HepG2 (cell line): ENCODE results near the gene UTRN. TPM values are rescaled to one million over a fixed set of nuclear protein-coding genes. Genes with fewer than 3 reads are reported as not detected.
A peak's percentile ranks its signal among the peaks of the same experiment; 100 is the strongest.

ENCODE experiments used
- AKAP8 ChIP-seq: sonication (generic); formaldehyde crosslinking; IDR thresholded peaks from 2 replicates; pipeline ENCODE4 v1.5.1; 2020; ENCODE audit warnings: mild to moderate bottlenecking, missing genetic modification reagents
- FOXP1 ChIP-seq, 2 experiments: fragments of 450-650 bp in 1 of 2; IDR thresholded peaks; 2 replicates each; pipeline ENCODE4 v1.6.1; 2017 to 2018; ENCODE audit warnings: antibody characterized with exemption in 1 of 2
- IKZF4 ChIP-seq: sonication (generic); formaldehyde crosslinking; IDR thresholded peaks from 2 replicates; pipeline ENCODE4 v1.5.1; 2020; ENCODE audit warnings: borderline replicate concordance, mild to moderate bottlenecking, low read depth, missing genetic modification reagents; ENCODE audit errors: not compliant biosample characterization
- KDM2A ChIP-seq: sonication (generic); formaldehyde crosslinking; IDR thresholded peaks from 2 replicates; pipeline ENCODE4 v1.4.0; 2020; ENCODE audit warnings: low read depth, missing genetic modification reagents, borderline replicate concordance
- PATZ1 ChIP-seq: sonication (generic); formaldehyde crosslinking; IDR thresholded peaks from 2 replicates; pipeline ENCODE4 v1.4.0; 2020; ENCODE audit warnings: missing genetic modification reagents
- RXRA ChIP-seq: sonication (generic); formaldehyde crosslinking; IDR thresholded peaks from 2 replicates; pipeline ENCODE4 v1.5.1; 2020; ENCODE audit warnings: missing genetic modification reagents
- SSRP1 ChIP-seq: IDR thresholded peaks from 2 replicates; pipeline ENCODE4 v1.6.1; 2016; ENCODE audit warnings: control low read depth
- TEAD3 ChIP-seq: optimal IDR thresholded peaks from 2 replicates; pipeline ENCODE3; 2016; ENCODE audit warnings: borderline replicate concordance
- ZFP82 ChIP-seq: sonication (generic); formaldehyde crosslinking; IDR thresholded peaks from 2 replicates; pipeline ENCODE4 v1.5.1; 2020; ENCODE audit warnings: mild to moderate bottlenecking, missing genetic modification reagents, borderline replicate concordance
- ZNF225 ChIP-seq: sonication (generic); formaldehyde crosslinking; IDR thresholded peaks from 2 replicates; pipeline ENCODE4 v1.4.0; 2020; ENCODE audit warnings: mild to moderate bottlenecking, missing genetic modification reagents
- ZNF326 ChIP-seq: sonication (generic); formaldehyde crosslinking; IDR thresholded peaks from 2 replicates; pipeline ENCODE4 v1.4.0; 2020; ENCODE audit warnings: missing genetic modification reagents, borderline replicate concordance
- ZNF432 ChIP-seq: sonication (generic); formaldehyde crosslinking; IDR thresholded peaks from 2 replicates; pipeline ENCODE4 v1.5.0; 2020; ENCODE audit warnings: missing genetic modification reagents, mild to moderate bottlenecking, borderline replicate concordance
- ZNF703 ChIP-seq: sonication (generic); formaldehyde crosslinking; IDR thresholded peaks from 2 replicates; pipeline ENCODE4 v1.5.1; 2020; ENCODE audit warnings: missing genetic modification reagents, mild to moderate bottlenecking, moderate library complexity, borderline replicate concordance
- polyA plus RNA-seq, 8 experiments: library from polyadenylated mRNA; depleted of rRNA in 3 of 8; stranded (reverse) in 7 of 8; unstranded in 1 of 8; fragments of >200 nt; fragmentation: Illumina TruSeq in 4 of 8; extraction: Trizol in 4 of 8; gene quantifications; 2 replicates each; pipeline versions ENCODE4 v1.2.1 to v1.2.3, GENCODE V29; 2011 to 2016; ENCODE audit warnings: low read depth in 4 of 8, missing spikeins in 1 of 8, mixed read lengths in 1 of 8; ENCODE audit not compliant: insufficient read depth in 1 of 8
- total RNA-seq, 5 experiments: library from RNA; depleted of rRNA; stranded (reverse); fragments of >200 nt; fragmentation: Illumina TruSeq; extraction: Trizol; gene quantifications; 2 replicates each; pipeline ENCODE4 v1.2.3, GENCODE V29; 2016; ENCODE audit warnings: low read depth in 1 of 5
- TF ChIP-seq, protein P1 (sequence below): sonication (generic); formaldehyde crosslinking; IDR thresholded peaks from 2 replicates; pipeline ENCODE4 v1.8.0; 2022; ENCODE audit warnings: mild to moderate bottlenecking, missing genetic modification reagents, moderate library complexity
- TF ChIP-seq, protein P2 (sequence below): sonication (generic); formaldehyde crosslinking; IDR thresholded peaks from 2 replicates; pipeline ENCODE4 v1.5.0; 2020; ENCODE audit warnings: mild to moderate bottlenecking, missing genetic modification reagents, borderline replicate concordance

The UTRN gene
- total and polyA plus RNA-seq, 2 of the 13 experiments (the other 11 are each of a cell fraction or from before 2014, with no cell fraction given): 102 to 116 TPM

DNA sequence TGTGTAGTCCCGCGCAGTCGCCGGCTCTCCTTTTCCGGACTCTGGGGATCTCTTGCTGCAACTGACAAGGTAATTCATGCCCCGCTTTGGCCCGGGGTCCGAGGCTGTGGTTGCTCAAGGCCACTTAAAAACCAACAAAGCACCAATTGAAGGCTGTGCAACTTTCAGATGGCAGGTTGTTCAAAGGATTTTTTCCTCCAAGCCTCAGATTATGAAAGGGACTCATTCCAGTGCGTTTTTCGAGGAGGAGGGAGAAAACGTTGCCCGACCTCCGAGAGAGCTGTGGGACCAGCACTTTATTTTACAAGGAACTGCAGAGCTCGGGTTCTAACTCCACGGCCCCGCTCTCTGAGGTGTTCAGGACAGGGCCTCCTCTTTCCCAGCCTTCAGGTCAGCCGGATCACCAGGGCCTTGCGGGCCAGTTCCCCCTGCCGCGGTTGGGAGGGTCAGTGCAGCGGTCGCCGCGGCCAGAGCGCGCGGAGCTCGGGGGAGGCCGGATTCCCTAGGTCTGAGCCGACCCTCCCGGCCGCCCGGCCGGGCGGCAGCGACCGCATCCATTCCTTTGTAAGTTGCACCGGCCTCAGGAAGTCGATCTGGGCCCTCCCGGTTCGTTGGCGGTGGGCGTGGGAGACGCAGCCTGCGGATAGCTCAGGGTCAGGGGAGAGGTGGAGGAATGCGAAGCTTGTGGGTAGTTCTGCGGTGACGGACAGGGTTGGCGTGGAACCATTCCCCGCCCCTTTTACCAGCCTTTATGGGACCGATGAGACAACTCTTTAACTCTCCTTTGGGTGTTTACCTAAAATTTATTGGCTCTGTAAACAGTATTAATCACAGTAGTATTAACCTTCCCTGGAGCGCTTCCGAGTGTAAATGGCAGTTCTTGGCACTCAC, 1.6 kb downstream of the UTRN start (continued):
- TF ChIP-seq ZNF225 (CRISPR knock-in tag) (no peak), RXRA (CRISPR knock-in tag) (peak; percentile 55), FOXP1 (IDR thresholded peaks at IDR 0.05) (no peak), FOXP1 (CRISPR knock-in tag; IDR thresholded peaks at IDR 0.05) (no peak), SSRP1 (CRISPR knock-in tag) (peak; percentile 67; the same call in 1 of the 2 replicates), KDM2A (CRISPR knock-in tag) (peak; percentile 76), IKZF4 (peak; percentile 72), ZFP82 (CRISPR knock-in tag) (0 out of 2 replicates have a peak, but pooled peaks have one; percentile 19), TEAD3 (CRISPR knock-in tag) (peak; percentile 89), PATZ1 (peak; percentile 45), ZNF432 (CRISPR knock-in tag) (no peak), ZNF326 (CRISPR knock-in tag) (no peak), ZNF703 (CRISPR knock-in tag) (no peak), AKAP8 (CRISPR knock-in tag) (peak; percentile 90)
- TF ChIP-seq, protein P1, sequence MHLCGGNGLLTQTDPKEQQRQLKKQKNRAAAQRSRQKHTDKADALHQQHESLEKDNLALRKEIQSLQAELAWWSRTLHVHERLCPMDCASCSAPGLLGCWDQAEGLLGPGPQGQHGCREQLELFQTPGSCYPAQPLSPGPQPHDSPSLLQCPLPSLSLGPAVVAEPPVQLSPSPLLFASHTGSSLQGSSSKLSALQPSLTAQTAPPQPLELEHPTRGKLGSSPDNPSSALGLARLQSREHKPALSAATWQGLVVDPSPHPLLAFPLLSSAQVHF: 0 out of 2 replicates have a peak, but pooled peaks have one; percentile 42
- TF ChIP-seq, protein P2, sequence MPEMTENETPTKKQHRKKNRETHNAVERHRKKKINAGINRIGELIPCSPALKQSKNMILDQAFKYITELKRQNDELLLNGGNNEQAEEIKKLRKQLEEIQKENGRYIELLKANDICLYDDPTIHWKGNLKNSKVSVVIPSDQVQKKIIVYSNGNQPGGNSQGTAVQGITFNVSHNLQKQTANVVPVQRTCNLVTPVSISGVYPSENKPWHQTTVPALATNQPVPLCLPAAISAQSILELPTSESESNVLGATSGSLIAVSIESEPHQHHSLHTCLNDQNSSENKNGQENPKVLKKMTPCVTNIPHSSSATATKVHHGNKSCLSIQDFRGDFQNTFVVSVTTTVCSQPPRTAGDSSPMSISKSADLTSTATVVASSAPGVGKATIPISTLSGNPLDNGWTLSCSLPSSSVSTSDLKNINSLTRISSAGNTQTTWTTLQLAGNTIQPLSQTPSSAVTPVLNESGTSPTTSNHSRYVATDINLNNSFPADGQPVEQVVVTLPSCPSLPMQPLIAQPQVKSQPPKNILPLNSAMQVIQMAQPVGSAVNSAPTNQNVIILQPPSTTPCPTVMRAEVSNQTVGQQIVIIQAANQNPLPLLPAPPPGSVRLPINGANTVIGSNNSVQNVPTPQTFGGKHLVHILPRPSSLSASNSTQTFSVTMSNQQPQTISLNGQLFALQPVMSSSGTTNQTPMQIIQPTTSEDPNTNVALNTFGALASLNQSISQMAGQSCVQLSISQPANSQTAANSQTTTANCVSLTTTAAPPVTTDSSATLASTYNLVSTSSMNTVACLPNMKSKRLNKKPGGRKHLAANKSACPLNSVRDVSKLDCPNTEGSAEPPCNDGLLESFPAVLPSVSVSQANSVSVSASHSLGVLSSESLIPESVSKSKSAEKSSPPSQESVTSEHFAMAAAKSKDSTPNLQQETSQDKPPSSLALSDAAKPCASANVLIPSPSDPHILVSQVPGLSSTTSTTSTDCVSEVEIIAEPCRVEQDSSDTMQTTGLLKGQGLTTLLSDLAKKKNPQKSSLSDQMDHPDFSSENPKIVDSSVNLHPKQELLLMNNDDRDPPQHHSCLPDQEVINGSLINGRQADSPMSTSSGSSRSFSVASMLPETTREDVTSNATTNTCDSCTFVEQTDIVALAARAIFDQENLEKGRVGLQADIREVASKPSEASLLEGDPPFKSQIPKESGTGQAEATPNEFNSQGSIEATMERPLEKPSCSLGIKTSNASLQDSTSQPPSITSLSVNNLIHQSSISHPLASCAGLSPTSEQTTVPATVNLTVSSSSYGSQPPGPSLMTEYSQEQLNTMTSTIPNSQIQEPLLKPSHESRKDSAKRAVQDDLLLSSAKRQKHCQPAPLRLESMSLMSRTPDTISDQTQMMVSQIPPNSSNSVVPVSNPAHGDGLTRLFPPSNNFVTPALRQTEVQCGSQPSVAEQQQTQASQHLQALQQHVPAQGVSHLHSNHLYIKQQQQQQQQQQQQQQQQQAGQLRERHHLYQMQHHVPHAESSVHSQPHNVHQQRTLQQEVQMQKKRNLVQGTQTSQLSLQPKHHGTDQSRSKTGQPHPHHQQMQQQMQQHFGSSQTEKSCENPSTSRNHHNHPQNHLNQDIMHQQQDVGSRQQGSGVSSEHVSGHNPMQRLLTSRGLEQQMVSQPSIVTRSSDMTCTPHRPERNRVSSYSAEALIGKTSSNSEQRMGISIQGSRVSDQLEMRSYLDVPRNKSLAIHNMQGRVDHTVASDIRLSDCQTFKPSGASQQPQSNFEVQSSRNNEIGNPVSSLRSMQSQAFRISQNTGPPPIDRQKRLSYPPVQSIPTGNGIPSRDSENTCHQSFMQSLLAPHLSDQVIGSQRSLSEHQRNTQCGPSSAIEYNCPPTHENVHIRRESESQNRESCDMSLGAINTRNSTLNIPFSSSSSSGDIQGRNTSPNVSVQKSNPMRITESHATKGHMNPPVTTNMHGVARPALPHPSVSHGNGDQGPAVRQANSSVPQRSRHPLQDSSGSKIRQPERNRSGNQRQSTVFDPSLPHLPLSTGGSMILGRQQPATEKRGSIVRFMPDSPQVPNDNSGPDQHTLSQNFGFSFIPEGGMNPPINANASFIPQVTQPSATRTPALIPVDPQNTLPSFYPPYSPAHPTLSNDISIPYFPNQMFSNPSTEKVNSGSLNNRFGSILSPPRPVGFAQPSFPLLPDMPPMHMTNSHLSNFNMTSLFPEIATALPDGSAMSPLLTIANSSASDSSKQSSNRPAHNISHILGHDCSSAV (CRISPR knock-in tag): no peak
